ENCODE measurements around the gene GFY. TPM values are rescaled to one million over a fixed set of nuclear protein-coding genes. Genes with fewer than 3 reads are reported as not detected.

Gene GFY
- total and polyA plus RNA-seq, 2 experiments from 2014 or later: 1.2 TPM; not detected in 1

DNA sequence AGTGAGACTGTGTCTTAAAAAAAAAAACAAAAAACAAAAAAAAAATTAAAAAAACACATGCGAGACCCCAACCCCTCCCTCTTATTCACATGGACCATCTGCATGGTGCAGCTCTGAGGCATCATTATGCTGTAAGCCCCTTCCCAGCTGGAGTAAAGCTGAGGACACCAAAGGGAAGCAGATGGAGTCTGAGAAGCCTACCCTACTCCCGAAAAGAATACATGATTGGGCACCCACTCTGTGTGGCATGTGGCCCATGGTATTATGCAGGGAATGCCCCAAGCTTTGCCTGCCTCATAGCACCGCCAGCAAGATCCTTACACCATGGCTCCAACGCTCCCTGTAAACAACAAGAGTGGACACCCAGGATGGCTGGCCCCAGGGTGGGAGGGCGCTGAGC, 6.7 kb upstream of the GFY start (continued):
- TF ChIP-seq, protein P1, sequence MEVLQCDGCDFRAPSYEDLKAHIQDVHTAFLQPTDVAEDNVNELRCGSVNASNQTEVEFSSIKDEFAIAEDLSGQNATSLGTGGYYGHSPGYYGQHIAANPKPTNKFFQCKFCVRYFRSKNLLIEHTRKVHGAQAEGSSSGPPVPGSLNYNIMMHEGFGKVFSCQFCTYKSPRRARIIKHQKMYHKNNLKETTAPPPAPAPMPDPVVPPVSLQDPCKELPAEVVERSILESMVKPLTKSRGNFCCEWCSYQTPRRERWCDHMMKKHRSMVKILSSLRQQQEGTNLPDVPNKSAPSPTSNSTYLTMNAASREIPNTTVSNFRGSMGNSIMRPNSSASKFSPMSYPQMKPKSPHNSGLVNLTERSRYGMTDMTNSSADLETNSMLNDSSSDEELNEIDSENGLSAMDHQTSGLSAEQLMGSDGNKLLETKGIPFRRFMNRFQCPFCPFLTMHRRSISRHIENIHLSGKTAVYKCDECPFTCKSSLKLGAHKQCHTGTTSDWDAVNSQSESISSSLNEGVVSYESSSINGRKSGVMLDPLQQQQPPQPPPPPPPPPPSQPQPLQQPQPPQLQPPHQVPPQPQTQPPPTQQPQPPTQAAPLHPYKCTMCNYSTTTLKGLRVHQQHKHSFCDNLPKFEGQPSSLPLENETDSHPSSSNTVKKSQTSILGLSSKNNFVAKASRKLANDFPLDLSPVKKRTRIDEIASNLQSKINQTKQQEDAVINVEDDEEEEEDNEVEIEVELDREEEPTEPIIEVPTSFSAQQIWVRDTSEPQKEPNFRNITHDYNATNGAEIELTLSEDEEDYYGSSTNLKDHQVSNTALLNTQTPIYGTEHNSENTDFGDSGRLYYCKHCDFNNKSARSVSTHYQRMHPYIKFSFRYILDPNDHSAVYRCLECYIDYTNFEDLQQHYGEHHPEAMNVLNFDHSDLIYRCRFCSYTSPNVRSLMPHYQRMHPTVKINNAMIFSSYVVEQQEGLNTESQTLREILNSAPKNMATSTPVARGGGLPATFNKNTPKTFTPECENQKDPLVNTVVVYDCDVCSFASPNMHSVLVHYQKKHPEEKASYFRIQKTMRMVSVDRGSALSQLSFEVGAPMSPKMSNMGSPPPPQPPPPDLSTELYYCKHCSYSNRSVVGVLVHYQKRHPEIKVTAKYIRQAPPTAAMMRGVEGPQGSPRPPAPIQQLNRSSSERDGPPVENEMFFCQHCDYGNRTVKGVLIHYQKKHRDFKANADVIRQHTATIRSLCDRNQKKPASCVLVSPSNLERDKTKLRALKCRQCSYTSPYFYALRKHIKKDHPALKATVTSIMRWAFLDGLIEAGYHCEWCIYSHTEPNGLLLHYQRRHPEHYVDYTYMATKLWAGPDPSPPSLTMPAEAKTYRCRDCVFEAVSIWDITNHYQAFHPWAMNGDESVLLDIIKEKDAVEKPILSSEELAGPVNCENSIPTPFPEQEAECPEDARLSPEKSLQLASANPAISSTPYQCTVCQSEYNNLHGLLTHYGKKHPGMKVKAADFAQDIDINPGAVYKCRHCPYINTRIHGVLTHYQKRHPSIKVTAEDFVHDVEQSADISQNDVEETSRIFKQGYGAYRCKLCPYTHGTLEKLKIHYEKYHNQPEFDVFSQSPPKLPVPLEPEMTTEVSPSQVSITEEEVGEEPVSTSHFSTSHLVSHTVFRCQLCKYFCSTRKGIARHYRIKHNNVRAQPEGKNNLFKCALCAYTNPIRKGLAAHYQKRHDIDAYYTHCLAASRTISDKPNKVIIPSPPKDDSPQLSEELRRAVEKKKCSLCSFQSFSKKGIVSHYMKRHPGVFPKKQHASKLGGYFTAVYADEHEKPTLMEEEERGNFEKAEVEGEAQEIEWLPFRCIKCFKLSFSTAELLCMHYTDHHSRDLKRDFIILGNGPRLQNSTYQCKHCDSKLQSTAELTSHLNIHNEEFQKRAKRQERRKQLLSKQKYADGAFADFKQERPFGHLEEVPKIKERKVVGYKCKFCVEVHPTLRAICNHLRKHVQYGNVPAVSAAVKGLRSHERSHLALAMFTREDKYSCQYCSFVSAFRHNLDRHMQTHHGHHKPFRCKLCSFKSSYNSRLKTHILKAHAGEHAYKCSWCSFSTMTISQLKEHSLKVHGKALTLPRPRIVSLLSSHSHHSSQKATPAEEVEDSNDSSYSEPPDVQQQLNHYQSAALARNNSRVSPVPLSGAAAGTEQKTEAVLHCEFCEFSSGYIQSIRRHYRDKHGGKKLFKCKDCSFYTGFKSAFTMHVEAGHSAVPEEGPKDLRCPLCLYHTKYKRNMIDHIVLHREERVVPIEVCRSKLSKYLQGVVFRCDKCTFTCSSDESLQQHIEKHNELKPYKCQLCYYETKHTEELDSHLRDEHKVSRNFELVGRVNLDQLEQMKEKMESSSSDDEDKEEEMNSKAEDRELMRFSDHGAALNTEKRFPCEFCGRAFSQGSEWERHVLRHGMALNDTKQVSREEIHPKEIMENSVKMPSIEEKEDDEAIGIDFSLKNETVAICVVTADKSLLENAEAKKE (CRISPR knock-in tag; IDR thresholded peaks at IDR 0.05): no peak
- TF ChIP-seq POLR2AphosphoS5 (IDR thresholded peaks at IDR 0.05; ENCODE audit: low read depth) (no peak), ZNF331 (CRISPR knock-in tag; IDR thresholded peaks at IDR 0.05; ENCODE audit: low read depth) (no peak)

DNA sequence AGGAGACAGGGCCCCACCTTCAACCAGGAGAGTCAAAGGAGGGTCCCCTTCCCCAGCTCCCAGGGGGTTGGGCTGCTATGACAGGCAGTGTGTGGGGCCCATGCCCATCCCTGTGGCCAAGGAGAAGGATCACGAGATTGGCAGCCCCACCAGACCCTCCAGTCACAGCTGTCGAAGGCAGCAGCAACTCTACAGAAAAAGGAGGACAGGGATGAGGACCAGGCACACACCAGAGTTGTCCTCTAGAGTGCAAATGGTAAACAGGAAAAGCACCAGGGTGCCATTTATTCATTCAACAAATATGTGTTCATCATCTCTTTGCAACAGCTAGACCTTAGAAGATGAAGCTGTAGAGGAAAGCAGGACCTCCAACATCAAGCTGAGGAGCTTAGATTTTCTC, 6.0 kb upstream of the GFY start:
- H3K27ac Mint-ChIP-seq: no peak overlapping the region
- Histone ChIP-seq H3K4me1 (ENCODE audit: insufficient read depth) (peaks cover 28% of the 10 kb centered on the region), H3K9me2 (ENCODE audit: insufficient read depth) (no peaks in the 10 kb centered on the region), H3K27me3 (ENCODE audit: insufficient read depth) (peaks cover 29% of the 10 kb centered on the region), H3K4me3 (no peak overlapping the region), H4K20me1 (replicated peaks; ENCODE audit: insufficient read depth) (peaks cover 4% of the 10 kb centered on the region; the same call in 1 of the 2 replicates), H3K79me2 (replicated peaks; ENCODE audit: insufficient read depth) (no peaks in the 10 kb centered on the region), H3K4me2 (no peak overlapping the region), H3K27ac (ENCODE audit: low read depth) (no peak overlapping the region), H3K36me3 (ENCODE audit: insufficient read depth) (no peaks in the 10 kb centered on the region), H3F3A (replicated peaks; ENCODE audit: low read depth) (peaks cover 19% of the 10 kb centered on the region), H2AFZ (no peak overlapping the region)
- DNase-seq (ENCODE audit: low spot score): no peak
- peaks cover 39% of the 10 kb centered on the region for H3K27me3 Mint-ChIP-seq (ENCODE audit: insufficient read depth, low read depth, poor library complexity)
- H3K36me3 Mint-ChIP-seq (ENCODE audit: low read depth): no peaks in the 10 kb centered on the region; the same call in 2 of the 3 replicates
- no peak overlapping the region; the same call in 2 of the 3 replicates for H3K4me3 Mint-ChIP-seq
- no peak for ATAC-seq
- H3K4me1 Mint-ChIP-seq: peaks cover 55% of the 10 kb centered on the region
- H3K9me3 Mint-ChIP-seq: peaks cover 3% of the 10 kb centered on the region
- TF ChIP-seq STAT1 (IDR thresholded peaks at IDR 0.05; ENCODE audit: unreplicated experiment) (no peak), EZH2phosphoT487 (IDR thresholded peaks at IDR 0.05; ENCODE audit: unreplicated experiment) (no peak), POLR2AphosphoS5 (IDR thresholded peaks at IDR 0.05; ENCODE audit: low read depth) (no peak), REST (IDR thresholded peaks at IDR 0.05; ENCODE audit: unreplicated experiment) (no peak), NANOG (IDR thresholded peaks at IDR 0.05; ENCODE audit: borderline replicate concordance) (no peak), CREB1 (CRISPR knock-in tag; IDR thresholded peaks at IDR 0.05; ENCODE audit: low read depth) (no peak)
- TF ChIP-seq, protein P2, sequence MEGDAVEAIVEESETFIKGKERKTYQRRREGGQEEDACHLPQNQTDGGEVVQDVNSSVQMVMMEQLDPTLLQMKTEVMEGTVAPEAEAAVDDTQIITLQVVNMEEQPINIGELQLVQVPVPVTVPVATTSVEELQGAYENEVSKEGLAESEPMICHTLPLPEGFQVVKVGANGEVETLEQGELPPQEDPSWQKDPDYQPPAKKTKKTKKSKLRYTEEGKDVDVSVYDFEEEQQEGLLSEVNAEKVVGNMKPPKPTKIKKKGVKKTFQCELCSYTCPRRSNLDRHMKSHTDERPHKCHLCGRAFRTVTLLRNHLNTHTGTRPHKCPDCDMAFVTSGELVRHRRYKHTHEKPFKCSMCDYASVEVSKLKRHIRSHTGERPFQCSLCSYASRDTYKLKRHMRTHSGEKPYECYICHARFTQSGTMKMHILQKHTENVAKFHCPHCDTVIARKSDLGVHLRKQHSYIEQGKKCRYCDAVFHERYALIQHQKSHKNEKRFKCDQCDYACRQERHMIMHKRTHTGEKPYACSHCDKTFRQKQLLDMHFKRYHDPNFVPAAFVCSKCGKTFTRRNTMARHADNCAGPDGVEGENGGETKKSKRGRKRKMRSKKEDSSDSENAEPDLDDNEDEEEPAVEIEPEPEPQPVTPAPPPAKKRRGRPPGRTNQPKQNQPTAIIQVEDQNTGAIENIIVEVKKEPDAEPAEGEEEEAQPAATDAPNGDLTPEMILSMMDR (conservative IDR thresholded peaks at IDR 0.05; ENCODE audit: low read depth in 2 of 2): no peak
